OCI-LY7 (cell line): ENCODE data around the gene LMO2. TPM values are rescaled to one million over a fixed set of nuclear protein-coding genes. Genes with fewer than 3 reads are reported as not detected.

Experiments
- BruUV-seq: library from RNA; stranded (reverse); fragments of 400-500 nt; replicated peaks from 2 replicates; lab custom pipeline; 2021; lab: Mats Ljungman, UMichigan
- CTCF ChIA-PET: fragments of 300-600 bp; sonication (Branson Sonifier 250); formaldehyde crosslinking; loops from one replicate; lab custom pipeline; 2022; ENCODE audit warnings: antibody characterized with exemption; ENCODE audit not compliant: unreplicated experiment; lab: Charles Lee
- POLR2A ChIA-PET: fragments of 300-600 bp; sonication (Branson Sonifier 250); formaldehyde crosslinking; loops from one replicate; lab custom pipeline; 2022; ENCODE audit warnings: antibody characterized with exemption; lab: Charles Lee
- DNase-seq: peaks from one replicate; pipeline ENCODE4 v3.0.0-alpha.2; 2015; ENCODE audit warnings: low spot score
- H2AFZ ChIP-seq: fragments of 200-600 bp; sonication (generic), shearing (Covaris generic); 2 replicates; pipeline ENCODE4 v1.6.1; 2014; ENCODE audit warnings: mild to moderate bottlenecking, antibody characterized with exemption, low read length, moderate library complexity
- H3K27ac ChIP-seq: fragments of 200-600 bp; sonication (generic); 2 replicates; pipeline ENCODE4 v1.5.1; 2014; ENCODE audit warnings: mixed run types, low read depth, mild to moderate bottlenecking, moderate library complexity, low read length, inconsistent platforms; ENCODE audit not compliant: poor library complexity, severe bottlenecking
- H3K36me3 ChIP-seq: fragments of 200-600 bp; sonication (generic); 2 replicates; pipeline ENCODE4 v1.6.1; 2014; ENCODE audit warnings: mild to moderate bottlenecking, antibody characterized with exemption, low read length, moderate library complexity, mixed read lengths; ENCODE audit not compliant: insufficient read depth
- H3K4me1 ChIP-seq: fragments of 200-600 bp; sonication (generic); 2 replicates; pipeline ENCODE4 v1.5.1; 2014; ENCODE audit warnings: mild to moderate bottlenecking, low read length; ENCODE audit not compliant: insufficient read depth, poor library complexity, severe bottlenecking
- H3K4me2 ChIP-seq: fragments of 200-600 bp; sonication (generic); 2 replicates; pipeline ENCODE4 v1.6.1; 2014; ENCODE audit warnings: mild to moderate bottlenecking, low read length
- H3K4me3 ChIP-seq: fragments of 200-600 bp; sonication (generic); 2 replicates; pipeline ENCODE4 v1.5.1; 2014; ENCODE audit warnings: mild to moderate bottlenecking, low read depth, low read length; ENCODE audit not compliant: poor library complexity, severe bottlenecking
- H3K79me2 ChIP-seq: fragments of 200-600 bp; sonication (generic); 2 replicates; pipeline ENCODE4 v1.6.1; 2016; ENCODE audit warnings: low read depth, mild to moderate bottlenecking, low read length, moderate library complexity, mixed read lengths; ENCODE audit not compliant: insufficient read depth
- H3K9me2 ChIP-seq: fragments of 200-600 bp; sonication (generic); 2 replicates; pipeline ENCODE4 v1.6.1; 2016; ENCODE audit warnings: mild to moderate bottlenecking, low read length, mixed read lengths; ENCODE audit not compliant: insufficient read depth
- H3K9me3 ChIP-seq: fragments of 200-600 bp; sonication (generic); 2 replicates; pipeline ENCODE4 v1.6.1; 2014; ENCODE audit warnings: mild to moderate bottlenecking, mixed run types, low read length, mixed read lengths
- H4K20me1 ChIP-seq: fragments of 200-600 bp; sonication (generic); 2 replicates; pipeline ENCODE4 v1.6.1; 2014; ENCODE audit warnings: mild to moderate bottlenecking, antibody characterized with exemption, low read length, moderate library complexity, mixed read lengths; ENCODE audit not compliant: insufficient read depth
- EZH2phosphoT487 ChIP-seq: fragments of 200-600 bp; sonication (generic); IDR thresholded peaks from 2 replicates; pipeline ENCODE4 v1.6.1; 2018; ENCODE audit warnings: low read depth, borderline replicate concordance, mild to moderate bottlenecking, mixed run types, antibody characterized with exemption, low read length, moderate library complexity, mixed read lengths
- intact Hi-C: fragments of 100-400 bp; cut with micrococcal nuclease; formaldehyde crosslinking; loops from one replicate; pipeline ENCODE4 v1.10.0; 2022; ENCODE audit not compliant: unreplicated experiment
- total RNA-seq, 2 experiments: library from RNA; depleted of rRNA in 1 of 2; stranded (reverse); fragments of >200 nt in 1 of 2; shearing (Covaris generic) in 1 of 2; gene quantifications; 2 replicates each; pipeline ENCODE4 v1.2.3, GENCODE V29; 2014 to 2022
- TF ChIP-seq, protein P1 (sequence below): fragments of 200-600 bp; sonication (generic); conservative IDR thresholded peaks from 2 replicates; pipeline ENCODE4 v1.5.1; 2014; ENCODE audit warnings: mild to moderate bottlenecking, antibody characterized with exemption, low read length, moderate library complexity, mixed read lengths

The LMO2 gene
- total RNA-seq, 2 experiments from 2014 or later, result 0.89 TPM; not detected in 1

- intact Hi-C loops, result no loop called here
- ChIA-PET POLR2A (no interaction called here), CTCF (no interaction called here)
- Histone ChIP-seq H2AFZ (no peak overlapping the region), H3K4me1 (no peaks in the 10 kb centered on the region), H3K79me2 (no peaks in the 10 kb centered on the region), H3K36me3 (no peaks in the 10 kb centered on the region), H3K9me3 (peaks cover 9% of the 10 kb centered on the region; the same call in 1 of the 2 replicates), H4K20me1 (no peaks in the 10 kb centered on the region), H3K4me3 (no peak overlapping the region), H3K9me2 (no peaks in the 10 kb centered on the region), H3K27ac (no peak overlapping the region), H3K4me2 (no peak overlapping the region)
- TF ChIP-seq EZH2phosphoT487, result no peak
- TF ChIP-seq, protein P1, sequence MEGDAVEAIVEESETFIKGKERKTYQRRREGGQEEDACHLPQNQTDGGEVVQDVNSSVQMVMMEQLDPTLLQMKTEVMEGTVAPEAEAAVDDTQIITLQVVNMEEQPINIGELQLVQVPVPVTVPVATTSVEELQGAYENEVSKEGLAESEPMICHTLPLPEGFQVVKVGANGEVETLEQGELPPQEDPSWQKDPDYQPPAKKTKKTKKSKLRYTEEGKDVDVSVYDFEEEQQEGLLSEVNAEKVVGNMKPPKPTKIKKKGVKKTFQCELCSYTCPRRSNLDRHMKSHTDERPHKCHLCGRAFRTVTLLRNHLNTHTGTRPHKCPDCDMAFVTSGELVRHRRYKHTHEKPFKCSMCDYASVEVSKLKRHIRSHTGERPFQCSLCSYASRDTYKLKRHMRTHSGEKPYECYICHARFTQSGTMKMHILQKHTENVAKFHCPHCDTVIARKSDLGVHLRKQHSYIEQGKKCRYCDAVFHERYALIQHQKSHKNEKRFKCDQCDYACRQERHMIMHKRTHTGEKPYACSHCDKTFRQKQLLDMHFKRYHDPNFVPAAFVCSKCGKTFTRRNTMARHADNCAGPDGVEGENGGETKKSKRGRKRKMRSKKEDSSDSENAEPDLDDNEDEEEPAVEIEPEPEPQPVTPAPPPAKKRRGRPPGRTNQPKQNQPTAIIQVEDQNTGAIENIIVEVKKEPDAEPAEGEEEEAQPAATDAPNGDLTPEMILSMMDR, result no peak
- BruUV-seq, result no TSS peak
- DNase-seq, result no peak
Observed at GRCh38 chr11:33926671-33927552, 35.0 kb upstream of the LMO2 start.

GRCh38 chr11:33924341-33924740, 32.5 kb upstream of the LMO2 start:
- H3K27ac ChIP-seq, result no peak overlapping the region
- intact Hi-C loops, result no loop called here
- no peaks in the 10 kb centered on the region for H3K79me2 ChIP-seq
- H2AFZ ChIP-seq, result no peak overlapping the region
- no peaks in the 10 kb centered on the region for H4K20me1 ChIP-seq
- H3K4me2 ChIP-seq, result no peak overlapping the region
- no peaks in the 10 kb centered on the region for H3K36me3 ChIP-seq
- H3K9me2 ChIP-seq, result no peaks in the 10 kb centered on the region
- peaks cover 15% of the 10 kb centered on the region for H3K4me1 ChIP-seq
- H3K4me3 ChIP-seq, result no peak overlapping the region
- BruUV-seq, result no TSS peak
- peaks cover 8% of the 10 kb centered on the region; the same call in 1 of the 2 replicates for H3K9me3 ChIP-seq
- no peak for DNase-seq
- POLR2A ChIA-PET, result interaction anchor here (0.9 to 1.0 kb wide), 2 partner anchors 11 to 153 kb away, joined by 4 read pairs; no protein-coding TSS in a partner anchor
- CTCF ChIA-PET, result no interaction called here
- TF ChIP-seq, protein P1, result no peak
- no peak for TF ChIP-seq EZH2phosphoT487

DNA sequence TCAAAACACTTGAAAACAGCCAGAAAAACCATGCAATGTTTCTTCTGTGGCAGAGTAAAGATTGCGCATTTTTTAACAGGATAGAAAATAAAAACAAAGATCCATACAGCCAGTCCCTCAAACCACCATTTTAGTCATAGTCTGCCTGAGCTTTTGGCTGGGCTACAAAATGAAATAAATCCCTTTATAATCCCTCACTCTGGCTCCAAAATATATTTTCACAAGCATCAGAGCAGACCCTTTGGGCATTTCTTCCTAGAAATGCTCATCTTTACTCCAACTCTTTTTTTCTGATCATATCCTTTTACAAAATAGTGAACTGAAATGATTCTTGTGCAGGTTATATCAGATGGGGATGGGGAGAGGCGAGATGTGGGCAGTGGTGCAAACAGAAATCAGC, 31.8 kb upstream of the LMO2 start:
- CTCF ChIA-PET, result no interaction called here
- POLR2A ChIA-PET, result interaction anchor here (0.9 to 1.0 kb wide), 2 partner anchors 11 to 152 kb away, joined by 4 read pairs; no protein-coding TSS in a partner anchor
- DNase-seq, result no peak

More for the DNA sequence above, 31.8 kb upstream of the LMO2 start:
- no TSS peak for BruUV-seq
- no peaks in the 10 kb centered on the region for H3K9me2 ChIP-seq
- no peak overlapping the region for H3K27ac ChIP-seq
- no peak overlapping the region for H2AFZ ChIP-seq
- no peaks in the 10 kb centered on the region for H4K20me1 ChIP-seq
- H3K4me2 ChIP-seq, result no peak overlapping the region
- peaks cover 15% of the 10 kb centered on the region for H3K4me1 ChIP-seq
- no peaks in the 10 kb centered on the region for H3K79me2 ChIP-seq
- peaks cover 10% of the 10 kb centered on the region; the same call in 1 of the 2 replicates for H3K9me3 ChIP-seq
- H3K36me3 ChIP-seq, result no peaks in the 10 kb centered on the region
- TF ChIP-seq EZH2phosphoT487, result no peak
- TF ChIP-seq, protein P1, result no peak
- intact Hi-C loops, result no loop called here
- H3K4me3 ChIP-seq, result no peak overlapping the region
